DMS114 treated with DMSO at 0.1 percent for 48 hours (cell line): ENCODE measurements around the gene NOCT.
"Not testable (repeated sequence)": the region's sequence is repeated elsewhere in the genome, so short reads cannot be mapped to it uniquely, and the experiment has no call there.

Experiments
- DNase-seq: peaks from one replicate; lab custom pipeline; 2025; ENCODE audit not compliant: unreplicated experiment; lab: John Stamatoyannopoulos, UW

Gene NOCT

GRCh38 chr4:139042981-139043460, 27.4 kb downstream of the NOCT start:
- no peak for DNase-seq

- DNase-seq: no peak
Measured at GRCh38 chr4:139044291-139044690, 28.7 kb downstream of the NOCT start.

- DNase-seq: no peak
Measured at GRCh38 chr4:139048026-139048425, 32.4 kb downstream of the NOCT start.

- DNase-seq: no peak
Measured at GRCh38 chr4:139050446-139050845, 34.9 kb downstream of the NOCT start.

- no peak for DNase-seq
Measured at GRCh38 chr4:139053909-139054308, 38.3 kb downstream of the NOCT start.

GRCh38 chr4:139054791-139055505, 39.4 kb downstream of the NOCT start:
- no peak for DNase-seq

GRCh38 chr4:139059026-139059425, 43.4 kb downstream of the NOCT start:
- not testable (repeated sequence) for DNase-seq

GRCh38 chr4:139060591-139060990, 45.0 kb downstream of the NOCT start:
- DNase-seq: no peak

- no peak for DNase-seq
Measured at GRCh38 chr4:139076016-139076744, 60.6 kb downstream of the NOCT start.

GRCh38 chr4:139077567-139078355, 62.2 kb downstream of the NOCT start:
- DNase-seq: no peak

GRCh38 chr4:139078926-139079325, 63.3 kb downstream of the NOCT start:
- DNase-seq: no peak

- DNase-seq: peak; percentile 96
Measured at GRCh38 chr4:139082750-139083606, 67.4 kb downstream of the NOCT start.

GRCh38 chr4:139083607-139083955, 68.0 kb downstream of the NOCT start:
- peak; percentile 36 for DNase-seq

- peak; percentile 71 for DNase-seq
Measured at GRCh38 chr4:139083956-139084803, 68.6 kb downstream of the NOCT start.

GRCh38 chr4:139084804-139085093, 69.2 kb downstream of the NOCT start:
- no peak for DNase-seq

GRCh38 chr4:139085141-139085540, 69.6 kb downstream of the NOCT start:
- DNase-seq: no peak

GRCh38 chr4:139092271-139092670, 76.7 kb downstream of the NOCT start:
- DNase-seq: no peak
